ENCODE data around the gene TCP10L.
"Not testable (repeated sequence)": the region's sequence is repeated elsewhere in the genome, so short reads cannot be mapped to it uniquely, and the experiment has no call there.

The TCP10L gene, protein sequence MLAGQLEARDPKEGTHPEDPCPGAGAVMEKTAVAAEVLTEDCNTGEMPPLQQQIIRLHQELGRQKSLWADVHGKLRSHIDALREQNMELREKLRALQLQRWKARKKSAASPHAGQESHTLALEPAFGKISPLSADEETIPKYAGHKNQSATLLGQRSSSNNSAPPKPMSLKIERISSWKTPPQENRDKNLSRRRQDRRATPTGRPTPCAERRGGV

DNA sequence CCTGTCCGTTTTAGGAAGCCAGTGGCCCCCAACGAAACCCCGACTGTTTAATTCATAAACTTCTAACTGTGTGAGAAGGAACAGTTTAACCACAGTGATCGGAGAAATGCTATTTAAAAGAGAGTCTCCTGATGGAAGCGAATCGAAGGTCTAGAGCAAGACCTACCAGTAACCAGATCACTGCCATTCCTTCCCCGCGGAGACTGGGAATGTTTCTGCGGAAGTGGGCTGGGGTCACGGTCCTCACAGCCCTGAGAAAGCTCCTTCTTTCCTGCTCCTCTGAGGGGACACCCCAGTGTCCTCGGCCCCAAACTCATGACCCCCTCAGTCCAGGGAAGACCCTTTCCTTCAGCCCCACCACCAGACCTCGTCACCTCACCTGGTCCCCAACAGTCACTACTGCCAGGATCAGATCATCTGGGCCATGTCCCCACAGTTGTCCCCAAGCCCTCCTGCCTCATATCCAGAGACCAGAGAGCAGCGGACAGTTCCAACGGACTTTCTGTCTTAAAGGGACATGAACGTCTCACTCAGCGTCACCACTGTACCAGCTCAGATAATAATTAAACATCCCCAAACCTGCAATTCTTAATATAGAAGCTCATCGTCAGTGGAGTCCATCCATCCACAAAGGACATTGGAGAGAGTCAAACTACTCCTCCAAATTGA lies at the start of gene TCP10L:
Gene TCP10L, minus strand, starts transcription at position 482 of the 669 bp plus-strand sequence. CDS start 1,219 bp downstream, outside the sequence.
- TF ChIP-seq, protein P1, sequence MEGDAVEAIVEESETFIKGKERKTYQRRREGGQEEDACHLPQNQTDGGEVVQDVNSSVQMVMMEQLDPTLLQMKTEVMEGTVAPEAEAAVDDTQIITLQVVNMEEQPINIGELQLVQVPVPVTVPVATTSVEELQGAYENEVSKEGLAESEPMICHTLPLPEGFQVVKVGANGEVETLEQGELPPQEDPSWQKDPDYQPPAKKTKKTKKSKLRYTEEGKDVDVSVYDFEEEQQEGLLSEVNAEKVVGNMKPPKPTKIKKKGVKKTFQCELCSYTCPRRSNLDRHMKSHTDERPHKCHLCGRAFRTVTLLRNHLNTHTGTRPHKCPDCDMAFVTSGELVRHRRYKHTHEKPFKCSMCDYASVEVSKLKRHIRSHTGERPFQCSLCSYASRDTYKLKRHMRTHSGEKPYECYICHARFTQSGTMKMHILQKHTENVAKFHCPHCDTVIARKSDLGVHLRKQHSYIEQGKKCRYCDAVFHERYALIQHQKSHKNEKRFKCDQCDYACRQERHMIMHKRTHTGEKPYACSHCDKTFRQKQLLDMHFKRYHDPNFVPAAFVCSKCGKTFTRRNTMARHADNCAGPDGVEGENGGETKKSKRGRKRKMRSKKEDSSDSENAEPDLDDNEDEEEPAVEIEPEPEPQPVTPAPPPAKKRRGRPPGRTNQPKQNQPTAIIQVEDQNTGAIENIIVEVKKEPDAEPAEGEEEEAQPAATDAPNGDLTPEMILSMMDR (IDR thresholded peaks at IDR 0.05; ENCODE audit: low read depth, low read length), result no peak
- no peak for DNase-seq (ENCODE audit: extremely low read depth, low read depth)

- TF ChIP-seq, protein P1 (IDR thresholded peaks at IDR 0.05; ENCODE audit: low read depth, low read length), result no peak
- peak; percentile 15 for DNase-seq (ENCODE audit: extremely low read depth, low read depth)
Measured at GRCh38 chr21:32626621-32627196, 41.4 kb upstream of the TCP10L start.

DNA sequence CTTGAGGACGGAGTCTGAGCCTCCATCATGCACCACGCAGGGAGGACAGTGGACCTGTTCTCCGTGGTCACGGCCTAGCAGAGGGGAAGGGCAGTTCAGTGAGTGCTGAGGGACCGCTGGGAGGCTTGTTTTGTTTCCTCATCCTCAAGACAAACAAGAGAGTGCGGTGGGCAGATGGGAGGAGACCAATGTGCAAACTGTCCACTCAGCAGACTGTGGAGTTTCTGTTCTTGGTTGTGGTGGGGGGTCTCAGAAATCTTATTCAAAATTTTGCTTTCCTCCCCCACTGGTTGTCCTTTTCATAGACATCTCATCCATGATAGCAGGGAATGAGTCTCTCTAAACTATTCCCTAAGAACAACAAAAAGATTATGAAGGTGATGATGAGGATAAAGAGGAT lies 32.9 kb upstream of the TCP10L start:
- DNase-seq (ENCODE audit: extremely low read depth, low read depth), result not testable (repeated sequence)

DNA sequence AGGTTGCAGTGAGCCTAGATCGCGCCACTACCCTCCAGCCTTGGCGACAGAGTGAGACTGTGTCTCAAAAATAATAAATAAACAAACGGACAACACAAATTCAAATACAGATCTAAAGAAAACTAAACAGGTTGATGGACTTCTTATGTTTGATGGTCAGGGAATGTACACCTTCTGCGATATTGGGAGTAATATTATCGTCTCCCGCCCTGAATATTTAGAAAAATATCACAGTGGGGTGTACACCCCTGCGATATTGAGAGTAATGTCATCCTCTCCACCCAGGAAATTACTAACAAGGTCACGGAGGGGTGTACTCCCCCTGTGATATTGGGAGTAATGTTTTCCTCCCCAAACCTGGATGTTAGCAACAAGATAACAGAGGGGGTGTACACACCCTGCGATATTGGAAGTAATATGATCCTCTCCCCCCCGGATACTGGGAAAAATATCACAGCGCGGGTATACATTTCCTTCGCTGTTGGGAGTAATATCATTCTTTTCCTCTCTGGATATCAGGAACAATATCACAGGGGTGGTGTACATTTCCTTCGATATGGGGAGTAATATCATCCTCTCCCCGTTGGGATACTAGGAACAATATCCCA lies 28.2 kb upstream of the TCP10L start:
- DNase-seq (ENCODE audit: extremely low read depth, low read depth), result no peak

GRCh38 chr21:32612999-32613337 lies 27.6 kb upstream of the TCP10L start:
- TF ChIP-seq, protein P1 (IDR thresholded peaks at IDR 0.05; ENCODE audit: low read depth, low read length), result no peak

More for the DNA sequence above, 28.2 kb upstream of the TCP10L start:
- TF ChIP-seq, protein P1 (IDR thresholded peaks at IDR 0.05; ENCODE audit: low read depth, low read length), result no peak

GRCh38 chr21:32612075-32612998 lies 27.0 kb upstream of the TCP10L start, which contains the start of gene CFAP298:
TSS of gene CFAP298 (minus strand) at chr21:32612377. CDS start at chr21:32612243, 134 bp downstream.
- peak; percentile 89 for DNase-seq (ENCODE audit: extremely low read depth, low read depth)
- TF ChIP-seq, protein P1 (IDR thresholded peaks at IDR 0.05; ENCODE audit: low read depth, low read length), result no peak

More at GRCh38 chr21:32612999-32613337, 27.6 kb upstream of the TCP10L start:
- DNase-seq (ENCODE audit: extremely low read depth, low read depth), result no peak

- no peak for DNase-seq (ENCODE audit: extremely low read depth, low read depth)
Measured at GRCh38 chr21:32611471-32611997, 26.2 kb upstream of the TCP10L start.

GRCh38 chr21:32610940-32611339 lies 25.6 kb upstream of the TCP10L start:
- DNase-seq (ENCODE audit: extremely low read depth, low read depth), result not testable (repeated sequence)

More at GRCh38 chr21:32611471-32611997, 26.2 kb upstream of the TCP10L start:
- TF ChIP-seq, protein P1 (IDR thresholded peaks at IDR 0.05; ENCODE audit: low read depth, low read length), result no peak
